Inflammatory macrophage treated with lipopolysaccharide for 1 hour (primary cell): ENCODE measurements around the gene RAD9A.

ENCODE experiments used
- DNase-seq, 2 donors: peaks; one replicate each; pipeline ENCODE4 v3.0.0-alpha.2; 2020 to 2022

Gene RAD9A

DNA sequence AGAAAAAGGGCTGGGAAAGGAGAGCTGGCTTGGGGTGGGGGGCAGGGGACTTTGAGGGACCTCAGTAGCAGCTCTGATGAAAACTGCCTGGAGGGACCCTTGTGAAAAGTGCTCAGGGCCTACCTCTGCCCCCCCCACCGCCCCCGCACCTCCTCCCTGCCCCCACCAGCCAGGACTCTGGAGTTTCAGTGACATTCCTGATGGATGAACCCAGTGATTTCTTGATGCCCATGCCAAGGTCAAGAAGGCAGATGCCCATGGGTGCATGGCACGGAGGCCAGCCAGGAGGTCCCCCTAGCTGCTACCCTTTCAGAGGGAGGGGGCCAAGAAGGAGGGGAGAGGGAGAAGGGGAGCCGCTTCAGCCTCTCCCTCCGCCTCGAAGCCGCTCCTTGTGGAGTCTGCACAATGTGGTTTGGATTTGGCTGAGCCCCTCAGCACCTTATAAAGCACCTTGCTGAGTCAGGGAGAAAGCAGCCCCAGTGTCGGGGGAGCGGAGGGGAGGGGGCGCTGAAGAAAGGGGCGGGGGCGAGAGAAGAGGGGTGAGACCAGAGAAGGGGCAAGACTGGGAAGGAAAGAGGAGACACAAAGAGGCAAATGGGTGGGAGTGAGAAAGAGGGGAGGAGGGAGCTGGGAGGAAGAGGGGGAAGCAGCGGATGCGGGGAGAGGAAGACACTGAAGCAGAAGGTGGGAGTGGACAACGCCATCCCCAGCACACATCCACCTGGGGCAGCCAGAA lies 16.3 kb upstream of the RAD9A start:
- no peak for DNase-seq

- no peak for DNase-seq
Measured at GRCh38 chr11:67376063-67376820, 15.5 kb upstream of the RAD9A start.

DNA sequence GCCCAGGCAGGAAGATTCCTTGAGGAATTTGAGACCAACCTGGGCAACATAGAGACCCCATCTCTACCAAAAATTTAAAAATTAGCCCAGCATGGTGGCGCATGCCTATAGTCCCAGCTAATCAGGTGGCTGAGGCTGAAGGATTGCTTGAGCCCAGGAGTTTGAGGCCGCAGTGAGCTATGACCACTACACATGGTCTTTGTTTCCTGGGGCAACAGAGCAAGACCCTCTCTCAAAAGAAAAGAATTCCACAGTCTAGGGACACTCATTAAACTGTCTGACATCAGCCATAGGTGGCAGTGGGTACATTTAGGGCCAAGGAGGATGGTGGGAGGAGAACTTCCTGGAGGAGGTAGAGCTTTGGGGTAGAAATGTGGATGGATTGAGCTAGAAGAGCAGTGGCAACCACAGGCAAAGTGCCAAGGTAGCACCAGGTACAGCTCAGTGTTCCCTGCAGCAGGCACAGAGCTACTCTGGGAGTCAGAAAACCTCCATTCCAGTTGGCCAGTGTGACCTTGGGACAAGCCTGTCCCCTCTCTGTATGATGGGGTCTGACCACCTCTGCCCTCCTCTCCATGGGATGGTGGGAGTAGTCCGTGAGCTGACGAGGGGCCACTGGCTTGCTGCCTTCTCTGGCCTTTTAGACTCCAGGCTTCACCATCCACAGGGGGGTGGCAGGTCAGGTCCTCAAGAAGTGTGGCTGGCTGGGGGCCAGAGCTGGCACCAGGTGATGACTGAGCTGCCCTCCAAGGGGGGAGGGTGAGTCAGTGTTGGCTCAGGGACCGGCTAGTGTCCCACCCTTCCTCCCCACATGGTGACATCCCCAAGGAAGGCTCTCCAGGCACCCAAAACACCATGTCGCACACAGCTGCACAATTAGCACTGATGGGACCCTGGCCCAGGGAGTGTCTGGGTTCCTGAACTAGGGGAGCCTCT lies 14.6 kb upstream of the RAD9A start:
- no peak for DNase-seq

- DNase-seq = no peak
Measured at GRCh38 chr11:67378544-67378943, 13.2 kb upstream of the RAD9A start.

DNA sequence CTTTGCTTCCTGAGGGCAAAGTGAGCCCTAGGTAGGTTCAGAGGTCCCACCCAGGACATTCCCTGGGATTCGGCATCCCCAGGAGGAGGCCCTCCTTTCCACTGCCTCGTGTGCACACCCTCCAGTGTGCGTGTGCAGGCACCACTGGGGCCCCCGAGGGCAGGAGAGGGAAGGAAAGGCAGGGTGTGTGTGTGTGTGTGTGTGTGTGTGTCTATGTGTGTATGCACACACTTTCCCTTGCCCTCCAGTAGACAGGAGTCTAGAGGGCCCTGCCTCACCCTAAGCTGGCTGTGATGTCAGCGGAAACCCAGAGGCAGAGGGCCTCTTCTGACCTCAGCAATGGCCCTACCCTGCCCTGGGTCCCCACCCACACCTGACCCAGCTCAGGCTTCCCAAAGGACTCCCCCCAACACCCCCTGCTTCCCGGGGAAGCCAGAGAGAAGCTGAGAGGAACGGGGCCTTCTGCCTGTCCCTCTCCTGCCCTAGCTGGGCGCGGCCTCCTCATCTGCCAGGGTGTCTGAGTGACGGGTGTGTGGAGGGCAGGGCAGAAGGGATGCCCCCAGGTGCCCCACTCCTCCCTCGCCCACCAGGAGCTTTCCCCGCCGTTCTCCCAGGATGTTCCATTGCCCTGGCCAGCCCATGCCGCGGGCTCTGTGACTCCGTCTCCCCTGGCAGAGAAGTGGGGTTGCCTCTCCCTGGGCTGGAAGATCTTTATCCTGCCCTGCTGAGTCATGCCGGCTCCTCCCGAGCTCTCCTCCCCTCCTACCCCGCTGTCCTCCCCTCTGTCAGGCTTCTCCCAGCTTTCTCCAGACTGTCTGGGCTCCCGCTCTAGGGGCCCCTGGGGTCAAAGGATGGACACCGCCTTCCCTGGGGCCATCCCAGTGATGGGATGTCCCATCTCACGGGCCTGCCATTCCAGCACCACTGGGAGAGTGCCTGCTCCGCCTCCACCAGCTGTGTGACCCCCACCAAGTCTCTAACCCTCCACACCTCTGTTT lies 12.4 kb upstream of the RAD9A start:
- peak in 1 of 2 donors; percentile 70 for DNase-seq

DNA sequence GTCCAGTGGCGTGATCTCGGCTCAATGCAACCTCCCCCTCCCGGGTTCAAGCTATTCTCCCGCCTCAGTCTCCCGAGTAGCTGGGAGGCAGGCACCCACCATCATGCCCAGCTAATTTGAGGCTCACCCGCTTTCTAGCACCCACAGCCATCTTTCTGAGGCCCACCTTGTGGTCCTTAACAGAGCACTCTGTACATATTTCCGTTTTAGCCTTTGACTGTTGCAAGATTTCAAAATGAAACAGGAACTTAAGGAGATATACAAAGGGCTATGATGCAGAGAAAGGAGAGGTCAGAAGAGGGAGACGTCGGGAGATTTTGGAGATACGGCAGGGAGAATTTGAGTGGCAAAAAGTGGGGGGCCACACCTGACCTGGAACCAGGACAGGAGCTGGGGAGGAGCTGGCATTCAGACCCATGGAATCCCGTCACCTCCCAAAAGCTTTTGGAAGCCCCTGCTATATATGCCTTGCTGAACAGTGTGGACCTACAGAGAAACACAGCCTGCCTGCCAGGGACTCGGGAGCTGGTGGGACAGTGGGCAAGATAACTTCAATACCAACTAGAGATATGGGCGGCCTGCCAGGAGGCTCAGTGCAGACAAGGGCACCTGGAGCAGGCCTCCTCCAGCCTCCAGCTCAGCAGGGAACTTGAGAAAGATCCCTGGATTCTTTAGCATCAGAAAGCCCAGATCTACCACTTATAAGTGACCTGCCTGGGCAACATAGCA lies 10.4 kb upstream of the RAD9A start:
- DNase-seq = peak; percentile 71 to 72

DNA sequence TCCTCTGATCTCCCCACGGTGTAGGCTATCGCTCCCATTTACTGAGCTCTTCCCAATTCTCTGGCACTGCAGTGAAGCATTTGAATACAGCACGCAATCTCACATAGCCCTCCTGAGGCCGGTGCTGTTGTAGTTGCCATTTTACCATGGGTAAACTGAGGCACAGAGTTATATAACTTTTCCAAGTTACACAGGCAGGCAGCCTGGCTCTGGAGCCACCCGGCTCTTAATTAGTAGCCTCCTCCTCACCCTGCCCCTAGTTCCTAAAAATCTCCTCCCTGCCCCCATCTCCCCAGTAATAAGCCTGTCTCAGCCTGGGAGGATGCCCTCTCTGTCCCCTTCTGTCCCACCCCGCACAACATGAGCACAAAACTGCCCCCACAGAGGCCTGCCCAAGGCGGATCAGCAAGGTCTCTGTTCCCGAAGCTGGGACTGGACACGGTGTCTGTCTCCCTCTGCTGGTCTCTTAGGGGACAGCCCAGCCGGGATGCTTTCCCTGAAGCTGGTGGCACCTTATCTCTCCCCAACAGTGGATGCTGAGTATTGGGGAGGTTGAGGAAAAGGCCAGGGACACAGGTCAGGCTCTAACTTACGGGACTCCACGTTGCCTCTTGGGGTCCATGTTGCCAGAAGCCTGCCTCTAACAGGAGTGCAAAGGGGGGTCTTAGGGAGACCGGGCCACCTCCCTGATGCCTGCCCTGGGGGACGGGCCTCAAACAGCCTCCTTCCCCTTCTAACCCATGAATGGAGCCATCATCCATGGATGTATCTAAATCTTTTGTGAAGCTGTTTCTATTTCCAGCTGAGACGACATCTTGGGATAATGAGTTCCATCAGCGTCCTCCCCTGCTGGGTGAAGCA lies 9.3 kb upstream of the RAD9A start:
- DNase-seq = peak; percentile 62 to 93

DNA sequence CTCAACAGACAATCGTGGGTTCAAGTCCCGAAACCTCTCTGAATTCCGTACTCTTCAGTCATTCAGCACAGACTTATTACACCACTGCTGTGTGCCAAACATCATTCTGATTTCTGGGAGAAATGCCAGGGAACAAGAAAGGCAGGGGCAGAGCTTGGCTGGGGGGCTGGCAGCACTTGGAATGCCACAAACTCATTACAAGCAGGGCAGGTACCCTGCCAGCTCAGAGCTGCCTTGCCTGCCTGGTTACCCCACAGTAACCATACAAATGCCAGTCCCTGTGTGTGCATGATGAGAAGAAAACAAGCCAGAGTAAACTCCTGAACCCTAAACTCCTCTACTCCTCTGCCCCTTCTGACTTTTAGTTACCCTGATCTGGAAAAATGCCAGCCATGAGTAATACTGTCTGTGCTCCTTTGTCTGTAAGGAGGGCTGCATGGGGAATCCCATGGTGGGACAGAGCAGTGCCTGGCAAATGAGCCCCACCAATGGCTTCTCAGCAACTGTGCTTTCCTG lies 6.9 kb upstream of the RAD9A start:
- DNase-seq = no peak

GRCh38 chr11:67387069-67387468 lies 4.7 kb upstream of the RAD9A start:
- no peak for DNase-seq

DNA sequence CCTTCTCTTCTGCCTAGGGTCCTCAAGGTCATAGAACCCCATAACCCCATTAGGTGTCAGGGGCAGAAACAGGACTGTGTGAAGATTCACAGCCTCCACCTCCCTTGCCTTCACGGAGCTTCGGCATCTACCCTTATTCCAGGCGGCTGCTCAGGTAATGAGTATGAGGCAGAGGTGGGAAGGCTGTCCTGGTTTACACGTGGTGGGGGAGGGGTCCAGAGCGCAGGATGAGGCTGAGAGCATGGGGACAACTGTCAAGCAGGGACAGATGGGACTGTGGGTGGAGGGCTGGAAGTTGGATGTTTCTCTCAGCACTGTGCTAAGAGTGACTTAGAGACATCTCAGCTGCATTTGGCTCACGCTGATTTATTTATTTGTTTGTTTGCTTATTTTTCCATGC lies 4.3 kb upstream of the RAD9A start:
- DNase-seq = no peak

GRCh38 chr11:67389477-67389876 lies 2.3 kb upstream of the RAD9A start:
- peak in 1 of 2 donors; percentile 48 for DNase-seq

DNA sequence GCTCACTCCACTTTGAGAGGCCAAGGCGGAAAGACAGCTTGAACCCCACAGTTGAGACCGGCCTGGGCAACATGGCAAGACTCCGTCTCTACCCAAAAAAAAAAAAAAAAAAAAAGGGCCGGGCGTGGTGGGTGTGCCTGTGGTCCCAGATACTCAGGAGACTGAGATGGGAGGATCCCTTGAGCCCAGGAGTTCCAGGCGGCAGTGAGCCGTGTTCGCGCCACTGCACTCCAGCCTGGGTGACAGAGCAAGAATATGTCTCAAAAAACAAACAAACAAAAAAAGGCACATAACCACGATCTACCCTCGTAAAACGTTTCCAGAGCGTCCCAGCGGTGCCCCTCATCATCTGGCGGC lies 861 bp upstream of the RAD9A start:
- DNase-seq = no peak

DNA sequence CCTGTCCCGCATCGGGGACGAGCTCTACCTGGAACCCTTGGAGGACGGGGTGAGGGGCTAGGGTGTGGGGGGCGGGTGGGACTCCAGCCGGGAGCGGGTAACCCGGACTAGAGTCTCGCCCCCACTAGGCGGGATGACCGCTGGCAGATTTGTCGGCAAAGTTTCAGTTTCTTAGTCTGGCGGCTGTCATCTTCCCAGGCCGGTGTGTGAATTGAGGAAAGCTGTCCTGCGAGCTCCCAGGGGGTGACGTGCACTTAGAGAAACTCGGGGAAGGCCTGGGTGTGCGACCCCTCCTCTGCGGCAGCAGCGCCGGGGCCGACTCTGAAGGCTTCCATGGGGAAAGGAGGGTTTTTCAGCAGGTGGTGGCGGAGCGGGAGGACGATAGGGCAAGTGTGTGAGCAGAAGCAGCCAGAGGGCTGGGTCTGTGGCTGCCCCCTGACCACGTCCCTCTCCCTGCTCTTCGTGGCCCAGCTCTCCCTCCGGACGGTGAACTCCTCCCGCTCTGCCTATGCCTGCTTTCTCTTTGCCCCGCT lies 463 bp downstream of the RAD9A start:
- DNase-seq = no peak

- no peak for DNase-seq
Measured at GRCh38 chr11:67393437-67393836, 1.7 kb downstream of the RAD9A start.

- no peak for DNase-seq
Measured at GRCh38 chr11:67393990-67394389, 2.2 kb downstream of the RAD9A start.

DNA sequence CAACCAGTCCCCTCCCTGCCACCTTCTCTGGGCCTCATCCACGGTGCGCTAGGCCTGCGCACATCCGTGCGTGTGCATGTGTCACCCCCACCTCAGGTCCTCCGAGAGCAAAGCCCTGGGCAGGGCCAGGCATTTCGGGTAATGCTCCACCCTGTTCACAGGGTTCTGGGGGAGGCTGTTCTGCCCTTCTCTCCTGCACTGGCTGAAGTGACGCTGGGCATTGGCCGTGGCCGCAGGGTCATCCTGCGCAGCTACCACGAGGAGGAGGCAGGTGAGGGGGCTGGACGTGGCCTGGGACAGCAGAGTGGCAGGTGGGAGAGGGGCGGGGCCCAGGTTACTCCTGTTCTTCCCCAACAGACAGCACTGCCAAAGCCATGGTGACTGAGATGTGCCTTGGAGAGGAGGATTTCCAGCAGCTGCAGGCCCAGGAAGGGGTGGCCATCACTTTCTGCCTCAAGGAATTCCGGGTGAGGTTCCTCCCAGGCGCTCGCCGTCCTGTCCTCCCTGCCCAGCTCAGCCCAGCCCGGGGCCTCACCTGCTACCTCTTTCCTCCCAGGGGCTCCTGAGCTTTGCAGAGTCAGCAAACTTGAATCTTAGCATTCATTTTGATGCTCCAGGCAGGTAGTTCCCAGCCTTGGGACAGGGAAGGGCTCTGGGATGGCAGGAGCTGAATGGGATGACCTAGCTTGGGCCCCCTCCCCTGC lies 3.9 kb downstream of the RAD9A start:
- DNase-seq = no peak

DNA sequence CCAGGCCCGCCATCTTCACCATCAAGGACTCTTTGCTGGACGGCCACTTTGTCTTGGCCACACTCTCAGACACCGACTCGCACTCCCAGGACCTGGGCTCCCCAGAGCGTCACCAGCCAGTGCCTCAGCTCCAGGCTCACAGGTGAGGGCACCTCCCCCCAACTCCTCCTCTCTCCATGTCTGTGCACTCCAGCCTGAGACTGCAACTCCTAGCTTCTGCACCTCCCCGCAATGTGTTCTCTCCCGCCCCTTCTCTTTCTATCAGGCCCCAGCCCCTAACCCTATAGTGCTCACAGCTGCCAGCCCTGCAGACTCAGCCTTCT lies 4.4 kb downstream of the RAD9A start:
- no peak for DNase-seq

DNA sequence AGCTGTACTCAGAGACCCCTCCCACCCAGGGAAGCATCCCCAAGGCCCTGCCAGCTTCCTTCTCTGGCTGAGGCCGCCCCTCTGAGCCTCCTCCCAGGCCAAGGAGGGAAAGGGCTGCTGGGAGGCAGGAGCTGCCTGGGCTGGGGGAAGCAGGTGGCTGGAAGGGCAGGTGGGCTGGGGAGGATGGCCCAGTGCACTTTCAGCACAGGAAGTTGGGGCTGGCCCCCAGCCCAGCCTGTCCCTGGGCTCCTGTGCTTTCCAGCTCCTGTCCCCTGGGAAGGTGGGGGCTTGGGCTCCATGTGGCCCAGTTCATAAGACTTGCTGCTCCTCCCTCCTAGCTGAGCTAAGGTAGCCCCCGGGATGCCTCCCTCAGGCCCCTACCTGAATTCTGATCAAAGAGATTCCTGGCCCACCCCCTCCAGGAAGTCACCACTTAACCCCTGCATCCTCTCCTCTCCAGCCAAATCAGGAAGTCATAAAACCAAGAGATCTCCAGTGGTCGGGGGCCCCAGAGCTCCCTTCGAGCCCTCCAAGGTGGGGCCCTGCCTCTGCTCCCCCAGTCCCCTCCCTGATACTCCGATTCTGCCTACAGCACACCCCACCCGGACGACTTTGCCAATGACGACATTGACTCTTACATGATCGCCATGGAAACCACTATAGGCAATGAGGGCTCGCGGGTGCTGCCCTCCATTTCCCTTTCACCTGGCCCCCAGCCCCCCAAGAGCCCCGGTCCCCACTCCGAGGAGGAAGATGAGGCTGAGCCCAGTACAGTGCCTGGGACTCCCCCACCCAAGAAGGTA lies 5.0 kb downstream of the RAD9A start:
- no peak for DNase-seq

DNA sequence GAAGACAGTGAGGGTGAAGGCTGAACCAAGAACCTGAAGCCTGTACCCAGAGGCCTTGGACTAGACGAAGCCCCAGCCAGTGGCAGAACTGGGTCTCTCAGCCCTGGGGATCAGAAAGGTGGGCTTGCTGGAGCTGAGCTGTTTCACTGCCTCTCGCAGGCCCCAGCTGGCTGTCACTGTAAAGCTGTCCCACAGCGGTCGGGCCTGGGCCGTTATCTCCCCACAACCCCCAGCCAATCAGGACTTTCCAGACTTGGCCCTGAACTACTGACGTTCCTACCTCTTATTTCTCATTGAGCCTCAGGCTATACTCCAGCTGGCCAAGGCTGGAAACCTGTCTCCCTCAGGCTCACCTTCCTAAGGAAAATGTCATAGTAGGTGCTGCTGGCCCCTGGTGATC lies 5.8 kb downstream of the RAD9A start:
- DNase-seq = no peak
